ENCODE data around the gene ANK3.

The ANK3 gene

GRCh38 chr10:60339757-60340156 is 49.9 kb downstream of the ANK3 start:
- no peak for TF ChIP-seq CTCF (IDR thresholded peaks at IDR 0.05)
- H3K36me3 ChIP-seq, result no peaks in the 10 kb centered on the region
- no peak overlapping the region for H3K27ac ChIP-seq
- no peaks in the 10 kb centered on the region for H3K9me3 ChIP-seq
- H3K27me3 ChIP-seq, result no peaks in the 10 kb centered on the region
- H3K4me1 ChIP-seq, result no peaks in the 10 kb centered on the region
- no peak for DNase-seq
- no peak overlapping the region for H3K4me3 ChIP-seq
- intact Hi-C loops (cut with DNase I; ENCODE audit: low total_unique reads), result no loop called here

DNA sequence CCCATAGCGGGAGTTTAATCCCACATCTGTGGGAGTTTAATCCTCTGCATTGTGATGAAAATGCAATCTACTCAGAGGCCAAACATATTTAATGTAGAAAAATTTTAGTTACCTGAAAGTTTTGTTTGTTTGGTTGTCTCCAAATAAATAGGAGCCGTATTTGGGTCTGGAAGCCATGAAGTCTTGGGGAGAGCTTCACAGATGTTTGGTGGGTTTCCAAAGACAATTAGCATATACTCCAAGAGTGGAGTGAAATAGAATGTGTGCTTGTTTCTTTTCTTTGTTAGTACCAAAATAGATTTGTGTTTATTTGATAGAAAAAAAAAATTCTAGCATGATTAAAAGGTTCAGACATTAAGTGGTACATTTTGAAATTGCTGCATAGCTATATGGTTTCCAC is 50.9 kb downstream of the ANK3 start:
- DNase-seq, result no peak
- Histone ChIP-seq H3K9me3 (no peaks in the 10 kb centered on the region), H3K36me3 (no peaks in the 10 kb centered on the region), H3K27ac (no peak overlapping the region), H3K4me3 (no peak overlapping the region), H3K27me3 (no peaks in the 10 kb centered on the region), H3K4me1 (no peaks in the 10 kb centered on the region)
- intact Hi-C loops (cut with DNase I; ENCODE audit: low total_unique reads), result no loop called here
- no peak for TF ChIP-seq CTCF (IDR thresholded peaks at IDR 0.05)

DNA sequence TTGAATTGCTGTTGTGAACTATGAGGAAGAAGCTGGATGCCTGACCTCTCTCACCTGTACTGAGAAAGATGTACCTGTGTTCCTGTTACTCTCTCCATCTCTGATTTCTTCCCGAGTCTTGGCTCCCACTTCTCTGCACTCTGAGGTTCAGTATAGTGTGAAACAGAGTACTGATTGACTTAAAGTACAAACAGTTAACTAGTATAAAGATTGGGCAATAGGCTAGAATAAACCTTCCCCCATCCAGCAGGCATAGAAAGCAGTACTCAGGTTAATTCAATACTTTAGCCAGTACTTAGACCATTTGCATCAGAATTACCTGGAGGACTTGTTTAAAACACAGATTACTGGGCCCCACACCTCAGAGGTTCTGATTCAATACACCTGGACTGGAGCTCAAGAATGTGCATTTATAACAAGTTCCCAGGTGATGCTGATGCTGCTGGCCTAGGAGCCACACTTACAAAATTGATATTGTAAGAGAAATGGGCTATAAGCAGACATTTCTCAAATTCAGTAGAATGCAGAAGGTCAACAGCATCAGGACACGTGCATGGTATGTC is 51.6 kb downstream of the ANK3 start:
- no peak overlapping the region for H3K27ac ChIP-seq
- no peak for DNase-seq
- intact Hi-C loops (cut with DNase I; ENCODE audit: low total_unique reads), result no loop called here
- no peaks in the 10 kb centered on the region for H3K27me3 ChIP-seq
- no peak for TF ChIP-seq CTCF (IDR thresholded peaks at IDR 0.05)
- no peaks in the 10 kb centered on the region for H3K36me3 ChIP-seq
- H3K4me3 ChIP-seq, result no peak overlapping the region
- no peaks in the 10 kb centered on the region for H3K9me3 ChIP-seq
- H3K4me1 ChIP-seq, result no peaks in the 10 kb centered on the region

GRCh38 chr10:60336901-60337630 is 52.6 kb downstream of the ANK3 start:
- no peak for TF ChIP-seq CTCF (IDR thresholded peaks at IDR 0.05)
- H3K4me1 ChIP-seq, result no peaks in the 10 kb centered on the region
- no peak for DNase-seq
- no peak overlapping the region for H3K27ac ChIP-seq
- no peaks in the 10 kb centered on the region for H3K36me3 ChIP-seq
- no peaks in the 10 kb centered on the region for H3K9me3 ChIP-seq
- no peak overlapping the region for H3K4me3 ChIP-seq
- H3K27me3 ChIP-seq, result no peaks in the 10 kb centered on the region
- intact Hi-C loops (cut with DNase I; ENCODE audit: low total_unique reads), result no loop called here

- Histone ChIP-seq H3K4me1 (no peaks in the 10 kb centered on the region), H3K36me3 (no peaks in the 10 kb centered on the region), H3K27me3 (no peaks in the 10 kb centered on the region), H3K4me3 (no peak overlapping the region), H3K9me3 (no peaks in the 10 kb centered on the region), H3K27ac (no peak overlapping the region)
- TF ChIP-seq CTCF (IDR thresholded peaks at IDR 0.05), result peak in 1 of 2 experiments; percentile 14
- intact Hi-C loops (cut with DNase I; ENCODE audit: low total_unique reads), result no loop called here
- no peak for DNase-seq
These were observed 54.0 kb downstream of the ANK3 start for GRCh38 chr10:60335708-60336107.
